ENCODE measurements around the gene PDE1C. TPM values are rescaled to one million over a fixed set of nuclear protein-coding genes. Genes with fewer than 3 reads are reported as not detected.
"Not testable (repeated sequence)": the region's sequence is repeated elsewhere in the genome, so short reads cannot be mapped to it uniquely, and the experiment has no call there.

Gene PDE1C
- total RNA-seq, 1 experiment from 2014 or later = 0.11 TPM

DNA sequence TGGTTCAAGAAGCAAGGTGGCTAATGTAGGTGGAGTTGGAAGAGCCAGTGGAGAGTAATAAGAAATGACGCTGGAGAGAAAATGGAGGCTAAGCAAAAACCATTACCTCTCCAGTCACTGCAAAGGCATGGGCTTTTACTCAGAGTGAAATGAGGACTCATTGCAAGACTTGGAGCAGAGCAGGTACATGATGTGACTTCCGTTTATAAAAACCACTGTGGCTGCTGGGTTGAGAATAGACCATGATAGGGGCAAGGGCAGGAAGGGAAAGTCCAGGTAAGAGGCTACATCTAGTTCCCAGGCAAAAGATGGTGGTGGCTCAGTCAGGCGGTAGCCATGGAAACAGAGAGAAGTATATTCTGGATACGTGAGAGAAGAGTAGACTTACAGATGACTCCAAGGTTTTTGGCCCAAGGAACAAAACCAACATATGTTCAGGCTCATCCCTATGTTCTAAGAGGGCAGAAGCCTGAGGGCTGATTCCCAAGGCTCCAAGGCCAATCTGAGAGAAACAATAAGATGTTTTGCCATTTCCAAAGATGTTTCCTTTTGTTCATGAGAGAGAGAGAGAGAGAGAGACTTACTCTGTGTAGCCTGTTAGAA lies 21.5 kb upstream of the PDE1C start:
- no peak overlapping the region for H3K27ac ChIP-seq

GRCh38 chr7:32089678-32090077 lies 19.5 kb upstream of the PDE1C start:
- H3K27me3 ChIP-seq (replicated peaks) = no peaks in the 10 kb centered on the region
- no peaks in the 10 kb centered on the region for H3K36me3 ChIP-seq
- H3K4me3 ChIP-seq = no peak overlapping the region
- no peaks in the 10 kb centered on the region for H3K9me3 ChIP-seq (replicated peaks)
- DNase-seq (ENCODE audit: low read depth in 1 of 2, low spot score in 2 of 2) = no peak
- no peak overlapping the region for H3K27ac ChIP-seq
- H3K4me1 ChIP-seq (replicated peaks) = no peaks in the 10 kb centered on the region

More for the DNA sequence above, 21.5 kb upstream of the PDE1C start:
- no peak overlapping the region for H3K4me3 ChIP-seq
- H3K9me3 ChIP-seq (replicated peaks) = no peaks in the 10 kb centered on the region
- H3K4me1 ChIP-seq (replicated peaks) = no peaks in the 10 kb centered on the region
- H3K36me3 ChIP-seq = no peaks in the 10 kb centered on the region
- no peak for DNase-seq (ENCODE audit: low read depth in 1 of 2, low spot score in 2 of 2)
- H3K27me3 ChIP-seq (replicated peaks) = no peaks in the 10 kb centered on the region

DNA sequence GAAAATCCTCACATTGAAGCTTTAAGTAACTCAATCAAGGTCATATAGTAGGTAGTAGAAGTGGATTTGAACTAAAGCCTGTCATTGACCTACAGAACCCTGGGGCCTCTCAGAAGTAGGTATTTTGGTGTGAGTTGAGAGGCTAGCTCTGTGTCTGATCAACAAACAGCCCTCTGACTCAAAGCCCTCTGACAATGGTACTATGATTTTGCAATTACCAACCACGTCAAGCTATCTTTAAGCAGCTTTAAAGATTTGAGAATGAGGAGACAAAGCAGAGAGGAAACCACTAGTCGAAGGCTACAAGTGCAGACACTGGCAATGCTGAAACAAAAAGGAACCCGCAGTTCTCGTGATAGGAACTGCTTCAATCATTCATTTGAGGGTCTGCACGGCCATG lies 19.0 kb upstream of the PDE1C start:
- Histone ChIP-seq H3K4me1 (replicated peaks) (no peaks in the 10 kb centered on the region), H3K9me3 (replicated peaks) (no peaks in the 10 kb centered on the region), H3K36me3 (no peaks in the 10 kb centered on the region), H3K4me3 (no peak overlapping the region), H3K27me3 (replicated peaks) (no peaks in the 10 kb centered on the region), H3K27ac (no peak overlapping the region)
- no peak for DNase-seq (ENCODE audit: low read depth in 1 of 2, low spot score in 2 of 2)

DNA sequence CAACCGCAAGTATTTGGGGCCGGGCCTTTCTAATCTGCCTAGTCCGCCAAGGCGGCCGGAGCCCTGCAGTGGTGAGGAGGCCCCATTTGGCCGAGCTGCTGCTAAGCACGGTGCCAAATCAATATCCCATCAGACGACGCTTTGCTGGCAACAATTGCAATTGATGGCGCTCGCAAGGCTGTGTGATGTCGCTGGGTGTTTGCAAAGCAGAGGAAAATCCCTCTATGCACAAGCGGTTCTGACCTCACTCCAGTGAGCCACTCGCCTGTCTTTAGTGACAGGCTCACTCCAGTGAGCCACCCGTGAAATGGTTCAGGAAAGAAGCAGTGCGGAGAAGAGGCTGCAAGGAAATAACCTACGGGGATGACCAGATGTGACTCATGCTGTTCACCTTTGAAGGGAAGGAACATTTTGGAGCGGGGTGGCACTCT lies 18.3 kb upstream of the PDE1C start:
- Histone ChIP-seq H3K36me3 (no peaks in the 10 kb centered on the region), H3K4me3 (no peak overlapping the region)
- DNase-seq (ENCODE audit: low read depth in 1 of 2, low spot score in 2 of 2) = no peak

GRCh38 chr7:32079510-32079909 lies 9.3 kb upstream of the PDE1C start:
- Histone ChIP-seq H3K27me3 (replicated peaks) (no peaks in the 10 kb centered on the region), H3K9me3 (replicated peaks) (no peaks in the 10 kb centered on the region), H3K27ac (no peak overlapping the region), H3K4me3 (no peak overlapping the region), H3K4me1 (replicated peaks) (no peaks in the 10 kb centered on the region; the same call in 1 of the 2 replicates), H3K36me3 (no peaks in the 10 kb centered on the region)
- DNase-seq (ENCODE audit: low read depth in 1 of 2, low spot score in 2 of 2) = no peak

More for the DNA sequence above, 18.3 kb upstream of the PDE1C start:
- Histone ChIP-seq H3K27me3 (replicated peaks) (no peaks in the 10 kb centered on the region), H3K9me3 (replicated peaks) (no peaks in the 10 kb centered on the region), H3K4me1 (replicated peaks) (no peaks in the 10 kb centered on the region), H3K27ac (no peak overlapping the region)

GRCh38 chr7:32078824-32079223 lies 8.6 kb upstream of the PDE1C start:
- Histone ChIP-seq H3K4me3 (no peak overlapping the region), H3K27me3 (replicated peaks) (no peaks in the 10 kb centered on the region), H3K4me1 (replicated peaks) (no peaks in the 10 kb centered on the region; the same call in 1 of the 2 replicates), H3K36me3 (no peaks in the 10 kb centered on the region), H3K9me3 (replicated peaks) (no peaks in the 10 kb centered on the region), H3K27ac (no peak overlapping the region)
- no peak for DNase-seq (ENCODE audit: low read depth in 1 of 2, low spot score in 2 of 2)

- Histone ChIP-seq H3K36me3 (no peaks in the 10 kb centered on the region), H3K4me1 (replicated peaks) (no peaks in the 10 kb centered on the region; the same call in 1 of the 2 replicates), H3K9me3 (replicated peaks) (no peaks in the 10 kb centered on the region), H3K27ac (no peak overlapping the region), H3K27me3 (replicated peaks) (0 out of 2 replicates have a peak, but pooled peaks cover 1% of the 10 kb centered on the region), H3K4me3 (no peak overlapping the region)
- DNase-seq (ENCODE audit: low read depth in 1 of 2, low spot score in 2 of 2) = no peak
These were observed 7.6 kb upstream of the PDE1C start for GRCh38 chr7:32077806-32078205.

- not testable (repeated sequence) for H3K27me3 ChIP-seq (replicated peaks); DNase-seq (ENCODE audit: low read depth in 1 of 2, low spot score in 2 of 2); H3K27ac ChIP-seq; H3K4me3 ChIP-seq; H3K36me3 ChIP-seq; H3K9me3 ChIP-seq (replicated peaks); H3K4me1 ChIP-seq (replicated peaks)
These were observed 6.6 kb upstream of the PDE1C start for GRCh38 chr7:32076802-32077201.

DNA sequence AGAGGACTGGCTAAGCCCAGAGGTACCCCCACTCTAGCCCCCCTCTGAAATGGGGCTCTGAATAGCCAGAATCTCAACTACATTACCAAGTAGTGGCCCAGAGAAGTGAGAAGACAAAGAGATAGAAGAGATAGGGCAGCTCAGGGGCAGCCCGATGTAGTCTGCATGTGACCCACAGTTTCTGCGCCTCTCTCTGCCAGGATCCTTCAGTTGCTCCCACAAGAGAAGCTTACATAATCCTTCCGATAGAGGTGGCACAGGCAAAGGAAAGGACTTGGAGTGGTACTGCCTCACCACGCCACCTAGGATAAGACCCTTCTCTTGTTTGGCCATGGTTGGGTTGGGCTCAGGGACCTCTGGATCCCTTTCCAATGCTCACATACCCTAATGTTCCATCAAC lies 5.4 kb upstream of the PDE1C start:
- DNase-seq (ENCODE audit: low read depth in 1 of 2, low spot score in 2 of 2) = no peak
- no peak overlapping the region for H3K4me3 ChIP-seq

DNA sequence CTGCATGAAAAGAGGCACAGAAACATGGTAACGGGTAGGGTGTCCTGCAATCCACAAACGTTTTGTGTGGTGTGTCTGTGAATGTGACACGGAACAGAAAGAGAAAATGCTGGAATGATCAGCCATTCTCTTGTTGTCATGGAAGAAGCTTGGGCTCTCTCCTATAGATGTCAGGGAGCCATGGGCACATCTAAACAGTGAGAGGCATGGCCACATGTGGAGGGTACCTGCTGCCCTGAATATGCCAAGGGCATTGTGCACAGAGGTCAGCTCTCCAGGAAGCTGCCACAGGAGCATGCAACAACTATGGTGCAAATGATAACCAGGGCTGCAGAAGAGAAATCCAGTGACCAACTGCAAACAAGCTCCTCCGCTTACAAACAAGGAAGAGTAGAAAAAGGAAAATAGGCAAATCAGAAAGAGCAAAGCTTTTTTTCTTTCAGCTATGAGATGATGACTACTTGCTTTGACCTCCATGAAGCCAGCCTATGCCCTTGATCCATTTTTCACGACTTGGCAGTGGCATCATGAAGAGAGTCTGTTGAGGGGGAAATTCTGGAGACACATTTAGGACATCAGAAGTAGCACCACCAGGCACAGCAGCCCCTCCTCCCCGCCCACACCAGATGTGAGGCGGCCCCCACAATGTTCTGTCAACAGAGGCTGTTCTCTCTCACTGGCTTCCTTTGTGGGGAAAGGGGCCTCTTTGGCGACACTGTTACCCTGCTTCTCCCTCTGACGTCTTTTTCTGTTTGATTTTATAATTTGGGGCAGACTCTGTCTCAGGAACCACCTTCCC lies 4.8 kb upstream of the PDE1C start:
- Histone ChIP-seq H3K4me3 (no peak overlapping the region), H3K27me3 (replicated peaks) (peaks cover 24% of the 10 kb centered on the region), H3K36me3 (no peaks in the 10 kb centered on the region), H3K9me3 (replicated peaks) (no peaks in the 10 kb centered on the region), H3K27ac (no peak overlapping the region), H3K4me1 (replicated peaks) (peaks cover 6% of the 10 kb centered on the region)
- no peak for DNase-seq (ENCODE audit: low read depth in 1 of 2, low spot score in 2 of 2)

More for the DNA sequence above, 5.4 kb upstream of the PDE1C start:
- H3K4me1 ChIP-seq (replicated peaks) = peaks cover 5% of the 10 kb centered on the region
- H3K27ac ChIP-seq = no peak overlapping the region
- H3K9me3 ChIP-seq (replicated peaks) = no peaks in the 10 kb centered on the region
- H3K27me3 ChIP-seq (replicated peaks) = peaks cover 18% of the 10 kb centered on the region
- no peaks in the 10 kb centered on the region for H3K36me3 ChIP-seq

DNA sequence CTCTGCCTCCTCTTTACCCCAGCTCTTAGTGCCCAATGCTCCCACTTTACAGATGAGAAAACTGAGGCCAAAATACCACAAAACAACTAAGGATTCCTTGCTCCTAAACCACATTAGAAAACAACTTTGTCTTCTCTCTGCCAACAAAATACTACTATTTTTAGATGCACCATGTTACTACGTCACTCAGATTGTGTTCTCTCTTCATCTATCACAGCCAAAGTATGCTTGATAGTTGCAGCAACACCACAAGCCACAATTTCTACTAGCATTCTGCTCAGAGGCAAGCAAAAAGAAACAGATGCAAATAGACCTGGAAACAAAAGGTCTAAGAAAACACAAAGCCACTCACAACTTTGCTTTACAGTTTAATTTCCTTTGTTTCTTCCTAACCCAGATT lies 3.3 kb upstream of the PDE1C start:
- H3K27me3 ChIP-seq (replicated peaks) = peaks cover 34% of the 10 kb centered on the region
- H3K4me1 ChIP-seq (replicated peaks) = peaks cover 6% of the 10 kb centered on the region
- H3K36me3 ChIP-seq = no peaks in the 10 kb centered on the region
- H3K4me3 ChIP-seq = no peak overlapping the region
- no peaks in the 10 kb centered on the region for H3K9me3 ChIP-seq (replicated peaks)
- DNase-seq (ENCODE audit: low read depth in 1 of 2, low spot score in 2 of 2) = no peak
- no peak overlapping the region for H3K27ac ChIP-seq

- no peak overlapping the region for H3K4me3 ChIP-seq
- peaks cover 34% of the 10 kb centered on the region for H3K27me3 ChIP-seq (replicated peaks)
- no peak for DNase-seq (ENCODE audit: low read depth in 1 of 2, low spot score in 2 of 2)
- no peaks in the 10 kb centered on the region for H3K9me3 ChIP-seq (replicated peaks)
- no peaks in the 10 kb centered on the region for H3K36me3 ChIP-seq
- peaks cover 6% of the 10 kb centered on the region for H3K4me1 ChIP-seq (replicated peaks)
- no peak overlapping the region for H3K27ac ChIP-seq
These were observed 2.2 kb upstream of the PDE1C start for GRCh38 chr7:32072397-32072796.

- Histone ChIP-seq H3K4me3 (no peak overlapping the region), H3K36me3 (no peaks in the 10 kb centered on the region), H3K4me1 (replicated peaks) (peaks cover 6% of the 10 kb centered on the region), H3K27me3 (replicated peaks) (peaks cover 38% of the 10 kb centered on the region), H3K27ac (no peak overlapping the region), H3K9me3 (replicated peaks) (no peaks in the 10 kb centered on the region)
- DNase-seq (ENCODE audit: low read depth in 1 of 2, low spot score in 2 of 2) = no peak
These were observed 1.4 kb upstream of the PDE1C start for GRCh38 chr7:32071466-32072091.

DNA sequence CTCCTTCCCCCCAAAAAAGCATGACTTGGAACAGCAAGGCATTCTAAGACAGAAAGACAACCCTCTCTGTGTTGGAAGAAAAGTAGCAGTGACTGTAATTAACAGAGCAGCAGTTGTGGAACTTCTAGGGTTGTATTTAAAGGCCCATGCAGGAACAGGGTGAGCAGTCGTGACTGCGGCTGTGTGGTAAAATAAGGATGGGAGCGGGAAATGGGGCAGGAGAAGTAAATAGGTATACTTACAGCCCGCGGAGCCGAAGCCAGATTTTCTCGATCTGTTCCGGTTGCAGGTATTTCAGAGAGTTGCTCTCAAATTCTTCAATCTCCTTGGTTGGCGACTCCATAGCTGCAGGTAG lies 179 bp downstream of the PDE1C start:
- Histone ChIP-seq H3K27me3 (replicated peaks) (peaks cover 38% of the 10 kb centered on the region), H3K4me3 (peak overlapping the region; percentile 38), H3K4me1 (replicated peaks) (peaks cover 6% of the 10 kb centered on the region), H3K36me3 (no peaks in the 10 kb centered on the region), H3K27ac (no peak overlapping the region), H3K9me3 (replicated peaks) (no peaks in the 10 kb centered on the region)
- DNase-seq (ENCODE audit: low read depth in 1 of 2, low spot score in 2 of 2) = no peak
